GM12875 (cell line): Measurements from ENCODE around the gene ARHGAP20.

Experiments
- H3K4me3 ChIP-seq: one replicate; pipeline ENCODE4 v1.5.1; 2011; ENCODE audit warnings: low read depth, low read length, control low read depth
- TF ChIP-seq, protein P1 (sequence below): IDR thresholded peaks from 2 replicates; pipeline ENCODE4 v1.5.1; 2011; ENCODE audit warnings: low read depth, mild to moderate bottlenecking, control low read depth, inconsistent platforms, low read length, moderate library complexity, borderline replicate concordance; ENCODE audit not compliant: insufficient read depth

Gene ARHGAP20

DNA sequence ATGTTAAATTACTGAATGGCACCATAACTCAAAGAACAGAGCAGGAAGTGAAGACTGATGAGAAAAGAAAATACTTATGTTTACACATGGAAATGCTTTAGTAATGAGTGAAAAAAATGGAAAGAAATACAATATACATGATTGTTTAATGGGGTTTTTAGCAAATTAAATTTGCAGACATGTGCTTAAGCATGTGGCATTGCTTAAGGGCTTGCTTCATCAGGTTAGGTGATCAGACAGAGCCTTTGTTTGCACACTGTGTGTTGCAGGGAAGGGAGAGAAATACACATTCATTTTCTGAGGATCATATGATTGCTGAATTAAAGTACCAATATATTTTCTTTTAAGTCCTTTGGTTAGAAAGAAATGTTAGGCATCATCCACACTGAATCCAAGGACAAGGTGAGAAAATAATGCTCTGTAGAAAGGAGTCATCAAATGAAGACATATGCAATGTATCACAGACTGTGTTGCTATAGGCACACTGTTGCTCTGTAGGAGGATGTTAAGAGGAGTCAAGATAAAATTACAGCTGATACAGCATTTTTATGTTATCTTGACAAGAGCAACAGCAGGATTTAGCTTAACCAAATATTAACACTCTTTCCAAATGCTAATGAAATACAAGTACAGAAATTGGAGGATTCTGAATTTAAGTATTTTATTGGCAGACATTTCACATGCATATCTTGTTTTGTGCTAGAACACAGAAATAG lies 23.4 kb upstream of the ARHGAP20 start:
- TF ChIP-seq, protein P1, sequence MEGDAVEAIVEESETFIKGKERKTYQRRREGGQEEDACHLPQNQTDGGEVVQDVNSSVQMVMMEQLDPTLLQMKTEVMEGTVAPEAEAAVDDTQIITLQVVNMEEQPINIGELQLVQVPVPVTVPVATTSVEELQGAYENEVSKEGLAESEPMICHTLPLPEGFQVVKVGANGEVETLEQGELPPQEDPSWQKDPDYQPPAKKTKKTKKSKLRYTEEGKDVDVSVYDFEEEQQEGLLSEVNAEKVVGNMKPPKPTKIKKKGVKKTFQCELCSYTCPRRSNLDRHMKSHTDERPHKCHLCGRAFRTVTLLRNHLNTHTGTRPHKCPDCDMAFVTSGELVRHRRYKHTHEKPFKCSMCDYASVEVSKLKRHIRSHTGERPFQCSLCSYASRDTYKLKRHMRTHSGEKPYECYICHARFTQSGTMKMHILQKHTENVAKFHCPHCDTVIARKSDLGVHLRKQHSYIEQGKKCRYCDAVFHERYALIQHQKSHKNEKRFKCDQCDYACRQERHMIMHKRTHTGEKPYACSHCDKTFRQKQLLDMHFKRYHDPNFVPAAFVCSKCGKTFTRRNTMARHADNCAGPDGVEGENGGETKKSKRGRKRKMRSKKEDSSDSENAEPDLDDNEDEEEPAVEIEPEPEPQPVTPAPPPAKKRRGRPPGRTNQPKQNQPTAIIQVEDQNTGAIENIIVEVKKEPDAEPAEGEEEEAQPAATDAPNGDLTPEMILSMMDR, result no peak
- no peak overlapping the region for H3K4me3 ChIP-seq

DNA sequence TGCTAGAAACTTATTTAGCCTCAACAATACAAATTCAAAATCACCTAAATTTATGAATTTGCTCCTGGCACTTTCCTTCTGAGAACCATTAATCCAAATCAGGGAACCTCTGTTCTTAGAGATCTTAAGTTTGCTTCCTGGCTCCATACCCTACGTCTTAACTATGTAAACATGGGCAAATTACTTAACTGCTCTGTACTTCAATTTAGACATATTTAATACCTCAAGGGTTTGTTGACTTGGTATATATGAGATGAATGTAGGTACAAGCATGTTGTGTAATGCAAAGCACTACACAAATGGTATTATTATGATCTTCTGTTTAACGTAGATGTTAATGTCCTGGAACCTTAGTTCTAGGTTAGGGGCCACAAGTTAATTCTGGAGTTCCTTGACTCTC lies 22.6 kb upstream of the ARHGAP20 start:
- TF ChIP-seq, protein P1, result no peak
- no peak overlapping the region for H3K4me3 ChIP-seq

DNA sequence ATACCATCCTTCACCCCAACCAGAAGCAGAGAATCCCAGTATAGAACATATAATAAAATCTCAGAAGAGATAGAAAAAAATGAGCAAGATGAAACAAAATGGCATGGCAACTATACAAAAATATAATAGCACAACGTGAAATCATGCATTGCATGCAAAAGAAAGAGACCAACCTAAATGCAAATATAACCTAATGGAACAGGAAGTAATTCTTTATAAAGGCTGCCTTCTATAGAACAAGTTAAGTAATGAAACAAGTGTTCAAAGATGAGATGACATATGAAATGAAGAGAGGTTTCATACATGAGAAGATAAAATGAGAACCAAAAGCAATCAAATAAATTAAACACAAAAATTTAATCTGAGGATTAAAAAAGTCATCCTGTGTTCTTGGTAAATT lies 18.5 kb upstream of the ARHGAP20 start:
- TF ChIP-seq, protein P1, result no peak
- H3K4me3 ChIP-seq, result no peak overlapping the region

DNA sequence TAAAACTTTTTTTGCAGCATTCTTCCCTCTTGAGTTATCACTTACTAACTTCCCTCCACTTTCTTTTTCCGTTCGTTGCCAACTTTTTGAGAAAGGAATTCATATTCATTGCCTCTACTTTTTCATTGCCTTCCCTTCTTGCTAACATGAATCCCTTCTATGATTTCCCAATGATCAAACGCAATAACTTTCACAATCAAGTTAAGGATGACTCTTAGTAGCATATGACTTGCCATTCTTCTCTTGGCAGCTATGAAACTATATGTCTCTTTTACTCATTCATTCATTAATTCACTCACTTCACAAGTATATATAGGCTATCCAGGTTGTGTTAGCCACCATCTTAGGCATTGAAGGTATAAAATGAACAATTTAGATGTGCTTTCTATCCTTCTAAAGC lies 16.6 kb upstream of the ARHGAP20 start:
- TF ChIP-seq, protein P1, result no peak
- H3K4me3 ChIP-seq, result no peak overlapping the region

DNA sequence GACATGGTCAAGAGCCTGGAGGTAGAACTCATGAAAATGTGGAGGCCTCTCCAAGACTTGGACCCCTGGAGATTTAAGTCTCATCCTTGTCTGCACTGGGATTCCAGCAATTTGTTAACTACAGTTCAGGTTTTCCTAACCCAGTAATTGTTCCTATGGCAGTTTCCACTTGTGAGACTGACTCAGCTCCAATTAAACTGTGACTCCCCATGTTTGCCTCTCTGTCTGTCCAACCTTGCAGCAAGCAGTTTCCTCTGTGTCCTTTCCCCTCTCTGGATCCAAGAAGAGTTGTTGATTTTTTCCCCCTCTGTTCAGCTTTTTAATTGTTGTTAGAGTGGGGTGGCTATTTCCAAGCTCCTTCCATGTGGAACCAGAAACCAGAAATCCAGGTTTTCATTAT lies 16.2 kb upstream of the ARHGAP20 start:
- TF ChIP-seq, protein P1, result no peak
- no peak overlapping the region for H3K4me3 ChIP-seq

DNA sequence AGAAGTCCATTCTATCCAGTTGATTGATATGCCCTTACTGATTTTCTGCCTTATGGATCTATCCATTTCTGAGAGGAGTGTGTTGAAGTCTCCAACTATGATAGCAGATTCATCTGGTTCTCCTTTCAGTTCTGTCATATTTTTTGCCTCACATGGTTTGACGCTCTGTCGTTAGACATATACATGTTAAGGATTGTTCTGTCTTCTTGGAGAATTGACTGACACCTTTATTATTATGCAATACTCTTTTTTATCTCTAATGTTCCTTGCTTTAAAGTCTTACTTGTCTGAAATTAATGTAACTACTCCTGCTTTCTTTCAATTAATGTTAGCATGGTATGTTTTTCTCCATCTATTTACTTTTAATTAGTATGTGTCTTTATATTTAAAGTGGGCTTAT lies 12.1 kb upstream of the ARHGAP20 start:
- no peak overlapping the region for H3K4me3 ChIP-seq
- TF ChIP-seq, protein P1, result no peak
